Psoas muscle (tissue), 8 donors: ENCODE measurements around the gene FREM1. TPM values are rescaled to one million over a fixed set of nuclear protein-coding genes. Genes with fewer than 3 reads are reported as not detected.

Experiments used
- ATAC-seq, 4 donors: fragments of 200-7000 bp; cut with Tn5 transposase; one replicate each; pipeline ENCODE4 v1.9.1; 2020; ENCODE audit warnings: moderate library complexity in 3 of 4, mild to moderate bottlenecking in 2 of 4
- DNase-seq, 2 donors: peaks; one replicate each; pipeline ENCODE4 v3.0.0-alpha.2; 2020
- H3K27ac ChIP-seq: fragments of 200-600 bp; one replicate; pipeline ENCODE4 v1.8.0; 2022
- H3K27me3 ChIP-seq, 3 donors: fragments of 200-600 bp in 1 of 3; one replicate each; pipeline versions ENCODE4 v1.6.1 to v1.8.0; 2013 to 2022; ENCODE audit warnings: low read length in 2 of 3, mild to moderate bottlenecking in 2 of 3, moderate library complexity in 1 of 3; ENCODE audit not compliant: insufficient read depth in 3 of 3
- H3K36me3 ChIP-seq, 2 donors: fragments of 200-600 bp in 1 of 2; one replicate each; pipeline versions ENCODE4 v1.6.1 to v1.8.0; 2013 to 2022; ENCODE audit warnings: low read depth in 1 of 2, mild to moderate bottlenecking in 1 of 2, moderate library complexity in 1 of 2; ENCODE audit not compliant: insufficient read depth in 1 of 2
- H3K4me1 ChIP-seq: fragments of 200-600 bp; one replicate; pipeline ENCODE4 v1.8.0; 2022
- H3K4me3 ChIP-seq: fragments of 200-600 bp; one replicate; pipeline ENCODE4 v1.8.0; 2022; ENCODE audit warnings: mild to moderate bottlenecking
- H3K9me3 ChIP-seq: fragments of 200-600 bp; one replicate; pipeline ENCODE4 v1.8.0; 2022
- WGBS, 3 donors: extraction: QIAGEN DNeasy Blood & Tissue Kit; methylation state at CpG; one replicate each; pipeline versions ENCODE4 v1.1.6 to v1.1.7; 2013; 5-methylcytosine and 5-hydroxymethylcytosine counted together
- intact Hi-C, 2 donors: fragments of 100-400 bp; cut with DNase I; formaldehyde crosslinking; loops; one replicate each; pipeline versions ENCODE4 v1.11.0 to v1.14.2; 2022
- polyA plus RNA-seq, 3 donors: library from polyadenylated mRNA; stranded (reverse); fragments of 200-250 nt; gene quantifications; one replicate each; pipeline ENCODE4 v1.2.3, GENCODE V29; 2013
- total RNA-seq, 4 donors: library from RNA; stranded (reverse); fragmentation: NEBNext Ultra II Directional in 2 of 4; extraction: Animal tissue kit (Norgen Biotek cat#: 25700) in 2 of 4; gene quantifications; one replicate each; pipeline versions ENCODE4 v1.2.1 to v1.2.4, GENCODE V29; 2021 to 2023
- TF ChIP-seq, protein P1 (sequence below): fragments of 200-600 bp; IDR thresholded peaks from one replicate; pipeline ENCODE4 v1.8.0; 2022; ENCODE audit warnings: antibody characterized with exemption
- donor health status: healthy with polysubstance abuse.
- donor health status: DM: no; HTN: no; CAD: no; lungs with moderate emphysema.
- donor health status: Bipolar disorder and iron deficiency.
- donor health status: healthy.
- donor health status: DM: yes; HTN: yes; CAD: no.
- donor health status: DM: no; HTN: no; CAD: no.
- donor health status: DM: no; HTN: no; CAD: no.
- donor health status: DM: yes; HTN: yes; CAD: no.

Gene FREM1
- total and polyA plus RNA-seq, 7 donors = 0.20 to 3.7 (median 0.79) TPM

DNA sequence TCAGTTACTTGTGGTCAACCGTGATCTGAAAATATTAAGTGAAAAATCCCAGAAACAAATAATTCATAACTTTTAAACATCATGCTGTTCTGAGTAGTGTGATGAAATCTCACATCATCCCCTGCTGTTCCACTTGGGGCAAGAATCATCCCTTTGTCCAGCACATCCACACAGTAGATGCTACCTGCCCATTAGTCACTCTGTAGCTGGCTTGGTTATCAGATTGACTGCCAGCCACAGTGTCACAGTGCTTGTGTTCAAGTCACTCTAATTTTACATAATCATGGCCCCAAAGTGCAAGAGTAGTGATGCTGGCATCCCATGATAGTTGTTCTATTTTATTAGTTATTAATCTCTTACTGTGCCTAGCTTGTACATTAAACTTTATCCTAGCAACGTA is 148.6 kb downstream of the FREM1 start:
- H3K9me3 ChIP-seq = no peaks in the 10 kb centered on the region
- ATAC-seq = no peak

DNA sequence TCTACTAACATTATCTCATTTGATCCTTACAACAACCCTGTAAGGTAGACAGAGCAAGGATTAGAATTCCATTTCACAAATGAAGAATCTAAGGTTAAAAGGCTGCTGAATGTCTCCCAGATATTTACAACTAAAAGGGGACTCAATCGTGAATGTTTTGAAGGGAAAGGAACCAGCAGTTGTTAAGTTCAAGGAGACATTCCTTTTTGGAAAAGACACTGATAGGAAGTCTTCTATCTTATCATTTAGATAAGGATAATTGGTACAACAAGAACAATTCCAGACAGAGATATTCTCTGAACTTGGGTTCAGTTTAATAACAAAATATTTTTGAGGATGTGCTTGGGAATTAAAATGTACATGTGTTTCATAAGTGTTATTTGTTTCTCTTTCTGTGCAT is 150.2 kb downstream of the FREM1 start:
- H3K9me3 ChIP-seq = no peaks in the 10 kb centered on the region
- TF ChIP-seq, protein P1, sequence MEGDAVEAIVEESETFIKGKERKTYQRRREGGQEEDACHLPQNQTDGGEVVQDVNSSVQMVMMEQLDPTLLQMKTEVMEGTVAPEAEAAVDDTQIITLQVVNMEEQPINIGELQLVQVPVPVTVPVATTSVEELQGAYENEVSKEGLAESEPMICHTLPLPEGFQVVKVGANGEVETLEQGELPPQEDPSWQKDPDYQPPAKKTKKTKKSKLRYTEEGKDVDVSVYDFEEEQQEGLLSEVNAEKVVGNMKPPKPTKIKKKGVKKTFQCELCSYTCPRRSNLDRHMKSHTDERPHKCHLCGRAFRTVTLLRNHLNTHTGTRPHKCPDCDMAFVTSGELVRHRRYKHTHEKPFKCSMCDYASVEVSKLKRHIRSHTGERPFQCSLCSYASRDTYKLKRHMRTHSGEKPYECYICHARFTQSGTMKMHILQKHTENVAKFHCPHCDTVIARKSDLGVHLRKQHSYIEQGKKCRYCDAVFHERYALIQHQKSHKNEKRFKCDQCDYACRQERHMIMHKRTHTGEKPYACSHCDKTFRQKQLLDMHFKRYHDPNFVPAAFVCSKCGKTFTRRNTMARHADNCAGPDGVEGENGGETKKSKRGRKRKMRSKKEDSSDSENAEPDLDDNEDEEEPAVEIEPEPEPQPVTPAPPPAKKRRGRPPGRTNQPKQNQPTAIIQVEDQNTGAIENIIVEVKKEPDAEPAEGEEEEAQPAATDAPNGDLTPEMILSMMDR = no peak
- H3K27me3 ChIP-seq = no peaks in the 10 kb centered on the region
- ATAC-seq = no peak
- no peaks in the 10 kb centered on the region for H3K36me3 ChIP-seq
- no peak overlapping the region for H3K4me3 ChIP-seq
- intact Hi-C loops = loop anchor here in 1 of 2 donors (10.0 kb wide), 2 partner anchors 295 to 325 kb away; no protein-coding TSS in a partner anchor
- H3K4me1 ChIP-seq = no peaks in the 10 kb centered on the region
- H3K27ac ChIP-seq = no peak overlapping the region
- 0% methylated on average over 1 of the region's 1 CpG for WGBS, 3 donors
- no peak for DNase-seq

More for the DNA sequence above, 148.6 kb downstream of the FREM1 start:
- TF ChIP-seq, protein P1 = no peak
- Histone ChIP-seq H3K27me3 (no peaks in the 10 kb centered on the region), H3K27ac (no peak overlapping the region), H3K4me3 (no peak overlapping the region), H3K4me1 (no peaks in the 10 kb centered on the region), H3K36me3 (no peaks in the 10 kb centered on the region)
- DNase-seq = no peak
- intact Hi-C loops = loop anchor here in 1 of 2 donors (10.0 kb wide), 2 partner anchors 297 to 327 kb away; no protein-coding TSS in a partner anchor
- WGBS, 3 donors = 85 to 93% (median 90%) methylated on average over 2 of the region's 2 CpGs

DNA sequence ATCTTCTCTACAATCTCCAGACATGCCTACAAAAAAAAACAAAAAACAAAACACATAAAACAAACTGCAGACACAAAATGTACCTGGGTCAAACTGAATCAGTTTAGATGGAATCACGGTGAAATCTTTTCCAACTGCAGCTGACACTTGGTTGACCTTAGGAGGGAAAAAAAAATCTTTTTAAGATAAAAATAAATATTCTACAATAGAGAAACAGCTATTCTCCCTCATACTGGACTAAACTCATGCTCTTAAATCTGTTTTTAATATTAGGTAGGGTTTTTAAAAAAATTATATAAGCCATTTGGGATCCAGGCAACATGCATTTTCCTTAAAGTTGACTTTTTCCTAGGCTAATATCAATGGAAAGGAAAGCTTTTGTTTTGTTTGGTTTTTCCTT is 153.9 kb downstream of the FREM1 start:
- H3K36me3 ChIP-seq = no peaks in the 10 kb centered on the region
- H3K9me3 ChIP-seq = no peaks in the 10 kb centered on the region
- 45 to 62% (median 45%) methylated on average over 1 of the region's 1 CpG for WGBS, 3 donors
- no peaks in the 10 kb centered on the region for H3K4me1 ChIP-seq
- H3K4me3 ChIP-seq = no peak overlapping the region
- H3K27ac ChIP-seq = no peak overlapping the region
- ATAC-seq (no peak), DNase-seq (no peak)
- no peaks in the 10 kb centered on the region for H3K27me3 ChIP-seq
- intact Hi-C loops = no loop called here
- TF ChIP-seq, protein P1 = no peak

DNA sequence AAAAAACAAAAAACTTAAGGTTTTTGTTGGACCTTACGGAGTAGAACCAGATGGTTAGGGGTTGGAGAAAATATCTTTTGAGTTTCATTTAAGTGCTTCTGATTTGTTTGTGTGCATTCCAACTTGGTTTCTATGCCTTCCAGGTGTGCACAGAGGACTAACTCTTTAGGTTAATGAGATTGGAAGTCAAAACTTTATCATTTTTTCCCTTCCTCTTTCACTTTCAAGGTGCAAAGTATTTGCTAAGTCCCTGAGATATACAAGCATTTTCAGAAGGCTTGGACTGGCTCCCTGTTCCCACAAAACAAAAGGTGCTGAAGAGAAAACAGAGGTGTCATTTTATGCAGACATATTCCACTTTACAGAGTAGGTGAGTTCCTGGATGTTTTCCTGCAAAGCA is 157.4 kb downstream of the FREM1 start:
- Histone ChIP-seq H3K27ac (no peak overlapping the region), H3K4me1 (no peaks in the 10 kb centered on the region), H3K9me3 (no peaks in the 10 kb centered on the region), H3K4me3 (no peak overlapping the region), H3K36me3 (no peaks in the 10 kb centered on the region), H3K27me3 (no peaks in the 10 kb centered on the region)
- TF ChIP-seq, protein P1 = no peak
- no peak for DNase-seq
- intact Hi-C loops = no loop called here
- no peak for ATAC-seq
- WGBS, 3 donors = 94 to 96% (median 94%) methylated on average over 1 of the region's 1 CpG

DNA sequence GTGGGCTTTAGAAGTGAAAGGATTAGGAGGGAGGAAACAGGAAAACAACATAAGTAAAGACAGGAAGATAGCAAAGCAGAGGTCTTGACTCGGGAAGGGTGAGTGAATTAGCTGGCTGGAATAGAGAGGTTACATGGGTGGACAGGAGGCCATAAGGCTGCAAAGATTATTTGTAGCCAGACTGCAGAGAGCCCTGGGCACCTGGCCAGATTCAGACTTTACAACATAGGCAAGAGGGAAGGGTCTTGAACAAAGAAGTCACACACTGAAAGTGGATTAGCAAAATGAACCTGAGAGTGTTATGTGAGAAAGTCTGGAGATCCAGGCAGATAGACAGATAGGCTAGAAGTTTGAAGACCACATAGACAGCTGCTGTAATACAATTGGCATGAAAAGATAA is 158.0 kb downstream of the FREM1 start:
- TF ChIP-seq, protein P1 = no peak
- ATAC-seq (no peak), DNase-seq (no peak)
- Histone ChIP-seq H3K4me3 (no peak overlapping the region), H3K27me3 (no peaks in the 10 kb centered on the region), H3K36me3 (no peaks in the 10 kb centered on the region), H3K4me1 (no peaks in the 10 kb centered on the region), H3K9me3 (no peaks in the 10 kb centered on the region), H3K27ac (no peak overlapping the region)
- intact Hi-C loops = no loop called here
- WGBS, 3 donors = 42 to 56% (median 52%) methylated on average over 1 of the region's 1 CpG
